HG02610 (cell line): ENCODE results near the gene SPATA6.
"Not testable (repeated sequence)": the region's sequence is repeated elsewhere in the genome, so short reads cannot be mapped to it uniquely, and the experiment has no call there.

Experiments
- ATAC-seq: cut with Tn5 transposase; IDR thresholded peaks from one replicate; pipeline ENCODE4 v1.9.1; 2021; ENCODE audit warnings: mild to moderate bottlenecking, moderate library complexity; ENCODE audit not compliant: unreplicated experiment

Gene SPATA6

DNA sequence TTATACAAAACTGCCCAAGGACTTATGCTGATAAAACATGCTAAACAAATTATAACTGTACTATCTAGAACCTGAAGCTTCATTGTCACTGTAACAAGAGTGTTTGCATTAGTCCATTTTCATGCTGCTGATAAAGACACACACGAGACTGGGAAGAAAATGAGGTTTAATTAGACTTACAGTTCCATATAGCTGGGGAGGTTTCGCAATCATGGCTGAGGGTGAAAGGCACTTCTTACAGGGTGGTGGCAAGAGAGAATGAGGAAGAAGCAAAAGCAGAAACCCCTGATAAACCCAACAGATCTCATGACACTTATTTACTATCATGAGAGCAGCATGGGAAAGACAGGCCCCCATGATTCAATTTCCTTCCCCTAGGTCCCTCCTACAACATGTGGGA lies 100.4 kb downstream of the SPATA6 start:
- no peak for ATAC-seq

DNA sequence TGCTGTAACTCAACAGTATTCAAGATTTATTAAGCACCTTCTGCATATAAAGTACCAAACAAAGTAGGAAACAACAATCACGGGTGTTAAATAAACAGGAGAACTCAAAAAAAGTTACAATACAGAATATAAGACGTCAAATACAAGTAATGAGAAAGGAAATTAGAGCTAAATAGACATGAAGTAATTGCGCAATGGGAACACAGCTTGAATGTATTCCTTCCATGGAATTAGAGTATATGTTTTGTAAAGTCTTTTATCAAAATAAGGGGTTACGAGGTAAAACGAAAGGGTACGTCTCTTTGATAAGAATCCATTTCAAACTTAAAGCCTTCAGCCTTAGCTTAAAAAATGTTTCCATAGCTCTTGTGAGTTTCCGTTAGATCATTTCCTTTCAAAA lies 109.1 kb downstream of the SPATA6 start:
- ATAC-seq: no peak

DNA sequence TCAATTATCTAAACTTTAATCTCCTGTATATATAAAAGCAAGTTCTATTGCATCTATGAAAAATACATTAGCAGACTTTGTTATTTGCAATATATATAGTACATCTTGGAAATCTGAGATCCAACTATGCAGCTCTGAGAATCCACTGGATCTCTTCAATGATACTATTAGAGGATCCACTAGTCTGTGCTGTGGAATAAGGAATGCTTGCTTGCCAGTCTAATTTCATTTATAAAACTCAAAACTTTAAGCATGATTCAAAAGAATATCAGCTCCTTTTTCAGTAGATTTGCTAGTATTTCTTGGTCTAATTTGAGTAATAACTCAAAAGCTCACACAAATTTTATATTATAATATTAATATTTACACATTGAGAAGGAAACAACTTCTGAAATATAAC lies 115.1 kb downstream of the SPATA6 start:
- no peak for ATAC-seq

DNA sequence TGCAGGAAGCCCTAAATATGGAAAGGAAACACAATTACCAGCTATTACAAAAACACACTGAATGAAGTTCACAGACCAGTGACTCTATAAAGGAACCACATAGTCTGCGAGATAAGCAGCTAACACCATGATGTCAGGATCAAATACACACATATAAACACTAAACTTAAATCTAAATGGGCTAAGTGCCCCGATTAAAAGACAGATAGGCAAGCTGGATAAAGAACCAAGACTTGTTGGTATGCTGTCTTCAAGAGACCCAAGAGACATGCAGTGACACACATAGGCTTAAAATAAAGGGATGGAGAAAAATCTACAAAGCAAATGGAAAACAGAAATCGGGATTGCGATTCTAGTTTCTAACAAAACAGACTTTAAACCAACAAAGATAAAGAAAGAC lies 127.6 kb downstream of the SPATA6 start:
- ATAC-seq: no peak

DNA sequence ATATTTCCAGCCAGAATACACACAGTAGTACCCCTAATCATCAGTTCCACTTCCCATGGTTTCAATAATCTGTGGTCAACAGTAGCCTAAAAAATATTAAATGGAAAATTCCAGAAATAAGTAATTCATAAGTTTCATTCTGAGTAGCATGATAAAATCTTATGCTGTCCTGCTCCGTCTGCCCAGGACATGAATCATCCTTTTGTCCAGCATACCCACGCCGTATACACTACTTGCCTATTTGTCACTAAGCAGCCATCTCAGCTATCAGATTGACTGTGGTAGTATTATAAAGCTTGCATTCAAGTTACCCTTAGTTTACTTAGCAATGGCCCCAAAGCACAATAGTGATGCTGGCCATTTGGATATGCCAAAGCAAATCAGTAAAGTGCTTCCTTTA lies 130.8 kb downstream of the SPATA6 start:
- ATAC-seq: no peak

DNA sequence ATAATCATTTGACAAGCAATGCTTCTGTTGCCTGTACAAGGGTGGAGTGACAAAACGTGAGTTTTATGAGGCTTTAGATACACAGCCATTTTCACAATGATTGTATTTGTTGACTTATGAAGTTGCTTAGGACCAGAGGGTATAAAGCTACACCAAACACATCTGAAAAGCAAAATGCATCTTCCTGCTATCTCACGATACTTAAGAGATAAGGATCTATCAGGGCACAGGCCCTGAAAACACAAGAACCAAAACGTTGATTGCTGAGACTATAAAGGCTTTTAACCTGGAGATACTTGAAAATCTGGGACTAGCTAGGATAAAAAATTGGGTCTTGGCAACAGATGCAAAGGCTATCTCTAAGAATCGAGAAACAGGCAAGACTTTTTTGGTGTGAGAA lies 133.7 kb downstream of the SPATA6 start:
- ATAC-seq: no peak

DNA sequence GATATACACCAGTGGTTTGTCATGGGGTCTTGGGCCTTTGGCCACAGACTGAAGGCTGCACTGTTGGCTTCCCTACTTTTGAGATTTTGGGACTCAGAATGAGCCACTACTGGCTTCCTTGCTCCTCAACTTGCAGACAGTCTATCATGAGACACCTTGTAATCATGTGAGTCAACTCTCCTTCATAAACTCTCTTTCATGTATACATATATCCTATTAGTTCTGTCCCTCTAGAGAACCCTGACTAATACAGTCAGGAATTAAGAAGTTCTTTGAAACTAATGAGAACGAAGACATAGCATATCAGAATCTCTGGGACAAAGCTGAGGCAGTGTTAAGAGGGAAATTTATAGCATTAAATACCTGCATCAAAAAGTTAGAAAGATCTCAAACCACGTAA lies 138.7 kb downstream of the SPATA6 start:
- no peak for ATAC-seq

DNA sequence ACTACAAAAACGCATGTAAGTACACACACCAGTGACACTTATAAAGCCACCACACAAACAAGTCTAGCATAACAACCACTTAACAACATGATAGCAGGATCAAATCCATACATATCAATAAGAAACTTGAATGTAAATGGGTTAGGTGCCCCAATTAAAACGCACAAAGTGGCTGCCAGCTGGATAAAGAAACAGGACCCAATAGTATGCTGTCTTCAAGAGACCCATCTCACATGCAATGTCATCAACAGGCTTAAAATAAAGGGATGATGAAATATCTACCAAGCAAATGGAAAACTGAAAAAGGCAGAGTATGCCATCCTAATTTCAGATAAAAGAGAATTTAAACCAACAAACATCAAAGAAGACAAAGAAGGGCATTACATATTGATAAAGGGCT lies 139.9 kb downstream of the SPATA6 start:
- no peak for ATAC-seq

DNA sequence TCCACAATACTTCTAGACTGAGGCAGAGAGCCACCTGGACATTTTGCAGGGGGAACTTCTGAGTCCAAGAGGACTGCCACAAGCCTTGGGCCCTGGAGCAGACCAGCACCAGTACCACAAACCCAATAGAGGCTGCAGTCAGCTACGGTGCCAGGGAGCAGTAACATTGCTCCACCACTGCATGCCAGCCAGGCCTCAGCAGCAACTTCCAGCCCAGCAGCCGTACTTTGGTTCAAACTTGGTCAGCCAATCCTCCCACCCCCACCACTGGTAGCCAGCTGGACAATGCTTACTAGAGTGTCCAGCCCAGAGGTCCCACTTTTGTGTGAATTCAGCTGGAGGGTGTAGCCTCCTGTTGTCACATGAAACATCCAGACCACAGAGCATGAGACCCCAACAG lies 142.1 kb downstream of the SPATA6 start:
- no peak for ATAC-seq

DNA sequence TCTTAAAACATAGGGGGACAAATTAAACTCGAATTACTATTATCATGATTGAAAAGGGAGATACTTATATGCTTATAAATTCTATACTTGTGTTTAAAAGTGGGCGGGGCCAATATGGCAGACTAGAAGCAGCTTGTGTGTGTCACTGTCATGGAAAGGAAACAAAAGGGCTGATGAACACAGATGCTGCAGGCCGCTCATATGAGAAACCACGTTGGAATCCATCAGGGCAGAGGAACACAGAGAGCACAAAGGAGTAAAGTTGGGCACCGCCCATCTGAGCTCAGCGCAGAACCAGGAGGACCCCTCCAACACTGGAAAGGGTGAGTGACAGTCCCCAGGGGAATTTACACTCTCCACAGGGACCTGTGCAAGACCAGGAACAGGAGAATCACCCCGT lies 142.5 kb downstream of the SPATA6 start:
- ATAC-seq: no peak

DNA sequence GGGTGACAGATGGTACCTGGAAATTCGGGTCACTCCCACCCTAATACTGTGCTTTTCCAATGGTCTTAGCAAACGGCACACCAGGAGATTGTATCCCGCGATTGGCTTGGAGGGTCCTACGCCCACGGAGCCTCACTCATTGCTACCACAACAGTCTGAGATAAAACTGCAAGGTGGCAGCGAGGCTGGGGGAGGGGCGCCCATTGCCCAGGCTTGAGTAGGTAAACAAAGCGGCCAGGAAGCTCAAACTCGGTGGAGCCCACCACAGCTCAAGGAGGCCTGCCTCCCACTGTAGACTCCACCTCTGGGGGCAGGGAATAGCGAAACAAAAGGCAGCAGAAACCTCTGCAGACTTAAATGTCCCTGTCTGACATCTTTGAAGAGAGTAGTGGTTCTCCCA lies 160.2 kb downstream of the SPATA6 start:
- not testable (repeated sequence) for ATAC-seq

DNA sequence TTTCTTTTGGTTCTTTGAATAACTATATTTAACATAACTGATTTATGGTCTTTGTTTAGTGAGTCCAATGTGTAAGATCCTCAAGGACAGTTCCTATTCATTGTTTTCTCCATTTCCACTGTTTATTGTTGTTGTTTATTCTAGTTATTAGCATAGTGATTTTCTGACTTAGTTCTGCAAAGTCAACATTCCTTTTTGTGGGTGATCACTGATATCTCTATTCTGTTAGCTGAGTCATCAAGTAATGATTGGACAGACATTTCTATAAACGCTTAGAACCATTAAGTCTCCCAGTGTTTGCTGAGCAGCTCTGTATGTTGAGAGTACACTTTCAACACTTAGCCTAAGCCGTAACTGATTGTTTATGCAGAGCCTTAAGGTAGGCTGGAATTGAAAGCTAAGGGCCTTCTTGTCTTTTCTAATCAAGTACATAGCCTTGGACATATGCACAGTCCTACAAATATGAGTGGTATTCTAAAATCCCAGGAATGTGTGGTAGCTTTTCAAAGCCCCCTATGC lies 162.4 kb downstream of the SPATA6 start:
- no peak for ATAC-seq

DNA sequence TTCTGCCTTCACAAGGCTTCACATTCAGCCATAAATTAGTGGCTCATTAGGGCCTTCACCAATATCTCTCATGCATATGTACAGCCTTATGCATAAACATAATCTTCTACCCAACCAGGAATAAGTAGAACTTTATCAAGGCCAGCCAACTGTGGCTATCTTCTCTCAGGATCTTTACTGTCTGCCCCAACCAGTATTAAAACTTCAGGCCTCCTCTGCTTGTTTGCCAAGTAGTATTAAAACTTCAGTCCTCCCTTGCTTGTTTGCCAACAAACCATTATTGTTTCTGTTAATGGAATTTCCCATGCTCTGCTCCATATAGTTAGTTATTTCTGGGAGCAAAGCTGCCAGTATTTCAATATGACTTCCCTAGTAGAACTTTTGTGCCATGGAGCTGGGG lies 169.4 kb downstream of the SPATA6 start:
- no peak for ATAC-seq

DNA sequence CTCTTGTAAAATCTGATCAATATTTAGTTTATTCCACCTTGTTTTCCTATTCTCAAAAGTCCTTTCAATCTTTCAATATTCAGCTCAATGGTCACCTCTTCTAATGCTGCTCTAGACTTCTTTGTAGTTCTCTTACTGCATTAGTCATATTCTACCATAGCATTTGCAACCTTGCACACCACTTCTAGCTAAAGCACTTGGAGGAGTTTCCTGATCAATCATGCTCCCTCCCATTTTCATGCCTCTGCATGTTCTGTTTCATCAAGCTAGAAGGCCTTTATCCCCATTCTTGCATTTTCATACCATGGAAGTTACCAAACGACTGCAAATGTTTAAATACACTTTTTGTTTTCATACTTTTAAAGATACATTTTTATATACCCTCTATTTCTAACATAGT lies 177.3 kb downstream of the SPATA6 start:
- ATAC-seq: no peak

DNA sequence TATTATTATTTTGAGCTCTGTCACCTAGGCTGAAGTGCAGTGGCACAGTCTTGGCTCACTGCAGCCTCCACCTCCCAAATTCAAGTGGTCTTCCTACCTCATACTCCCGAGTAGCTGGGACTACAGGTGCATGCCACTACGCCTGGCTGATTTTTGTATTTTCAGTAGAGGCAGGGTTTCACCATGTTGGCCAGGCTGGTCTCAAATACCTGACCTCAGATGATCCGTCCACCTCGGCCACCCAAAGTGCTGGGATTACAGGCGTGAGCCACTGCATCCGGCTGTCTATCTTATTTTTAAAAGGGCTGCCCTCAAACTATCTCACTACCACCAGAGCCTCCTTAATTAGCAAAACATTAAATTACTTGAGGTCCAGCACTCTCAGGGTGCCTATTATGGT lies 177.9 kb downstream of the SPATA6 start:
- ATAC-seq: not testable (repeated sequence)

DNA sequence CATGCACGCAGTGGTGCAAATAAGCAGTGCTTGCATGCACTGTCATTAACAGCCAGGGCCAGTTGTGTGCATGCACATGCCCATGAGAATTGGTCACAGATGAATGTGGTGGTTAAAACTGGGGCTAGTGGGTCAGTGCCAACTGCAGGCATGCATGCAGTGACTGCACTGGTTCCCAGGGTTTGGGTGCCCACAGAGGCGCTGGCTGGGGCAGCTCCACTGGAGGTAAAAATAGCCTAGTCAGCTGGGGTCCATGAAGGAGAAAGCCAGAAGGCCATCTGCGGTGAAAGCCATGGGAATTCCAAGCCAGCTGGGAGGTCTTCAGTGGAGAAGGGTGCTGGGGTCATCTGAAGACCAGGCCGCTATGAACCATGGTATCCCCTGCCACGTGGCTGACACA lies 179.3 kb downstream of the SPATA6 start:
- no peak for ATAC-seq

DNA sequence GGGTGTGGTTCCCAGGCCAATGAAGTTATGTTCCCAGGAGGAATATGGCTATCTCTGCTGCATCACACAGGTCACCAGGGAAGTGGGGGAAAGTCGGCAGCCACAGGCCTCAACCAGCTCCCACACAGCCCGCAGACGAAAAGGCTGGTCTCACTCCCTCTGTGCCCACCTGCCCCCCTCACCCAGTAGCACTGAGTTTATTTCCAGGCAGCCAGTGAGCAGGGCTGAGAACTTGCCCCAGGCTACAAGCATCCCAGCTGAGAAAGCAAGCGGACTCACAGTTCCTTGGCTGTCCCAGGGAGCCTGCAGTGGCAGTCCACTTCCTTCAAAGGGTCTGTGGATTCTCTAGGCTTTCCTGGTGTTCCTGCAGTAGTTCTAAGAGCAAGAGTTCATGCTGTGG lies 180.6 kb downstream of the SPATA6 start:
- ATAC-seq: no peak

DNA sequence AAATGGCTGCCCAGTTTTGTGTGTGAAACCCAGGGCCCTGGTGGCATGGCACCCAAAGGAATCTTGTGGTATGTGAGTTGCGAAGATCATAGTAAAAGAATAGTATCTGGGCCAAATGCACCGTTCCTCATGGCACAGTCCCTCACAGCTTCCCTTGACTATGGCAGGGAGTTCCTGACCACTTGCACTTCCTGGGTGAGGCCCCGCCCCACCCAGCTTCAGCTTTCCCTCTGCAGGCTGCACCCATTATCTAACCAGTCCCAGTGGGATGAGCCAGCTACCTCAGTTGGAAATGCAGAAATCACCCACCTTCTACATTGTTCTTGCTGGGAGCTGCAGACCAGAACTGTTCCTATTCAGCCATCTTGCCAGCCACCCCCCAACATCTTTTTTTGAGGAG lies 186.5 kb downstream of the SPATA6 start:
- ATAC-seq: no peak

DNA sequence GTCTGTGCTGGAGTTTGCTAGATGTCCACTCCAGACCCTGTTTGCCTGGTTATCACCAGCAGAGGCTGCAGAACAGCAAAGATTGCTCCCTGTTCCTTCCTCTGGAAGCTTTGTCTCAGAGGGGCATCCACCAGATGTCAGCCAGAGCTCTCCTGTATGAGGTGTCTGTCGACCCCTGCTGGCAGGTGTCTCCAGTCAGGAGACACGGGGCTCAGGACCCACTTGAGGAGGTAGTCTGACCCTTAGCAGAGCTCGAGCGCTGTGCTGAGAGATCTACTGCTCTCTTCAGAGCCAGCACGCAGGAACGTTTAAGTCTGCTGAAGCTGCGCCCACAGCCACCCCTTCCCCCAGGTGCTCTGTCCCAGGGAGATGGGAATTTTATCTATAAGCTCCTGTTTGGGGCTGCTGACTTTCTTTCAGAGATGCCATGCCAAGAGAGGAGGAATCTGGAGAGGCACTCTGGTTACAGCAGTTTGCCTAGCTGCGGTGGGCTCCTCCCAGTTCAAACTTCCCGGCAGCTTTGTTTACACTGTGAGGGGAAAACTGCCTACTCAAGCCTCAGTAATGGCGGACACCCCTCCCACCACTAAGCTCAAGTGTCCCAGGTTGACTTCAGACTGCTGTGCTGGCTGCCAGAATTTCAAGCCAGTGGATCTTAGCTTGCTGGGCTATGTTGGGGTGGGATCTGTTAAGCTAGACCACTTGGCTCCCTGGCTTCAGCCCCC lies 187.1 kb downstream of the SPATA6 start:
- ATAC-seq: not testable (repeated sequence)

DNA sequence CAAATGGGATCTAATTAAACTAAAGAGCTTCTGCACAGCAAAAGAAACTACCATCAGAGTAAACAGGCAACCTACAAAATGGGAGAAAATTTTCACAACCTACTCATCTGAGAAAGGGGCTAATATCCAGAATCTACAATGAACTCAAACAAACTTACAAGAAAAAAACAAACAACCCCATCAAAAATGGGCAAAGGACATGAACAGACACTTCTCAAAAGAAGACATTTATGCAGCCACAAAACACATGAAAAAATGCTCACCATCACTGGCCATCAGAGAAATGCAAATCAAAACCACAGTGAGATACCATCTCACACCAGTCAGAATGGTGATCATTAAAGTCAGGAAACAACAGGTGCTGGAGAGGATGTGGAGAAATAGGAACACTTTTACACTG lies 189.7 kb downstream of the SPATA6 start:
- not testable (repeated sequence) for ATAC-seq

DNA sequence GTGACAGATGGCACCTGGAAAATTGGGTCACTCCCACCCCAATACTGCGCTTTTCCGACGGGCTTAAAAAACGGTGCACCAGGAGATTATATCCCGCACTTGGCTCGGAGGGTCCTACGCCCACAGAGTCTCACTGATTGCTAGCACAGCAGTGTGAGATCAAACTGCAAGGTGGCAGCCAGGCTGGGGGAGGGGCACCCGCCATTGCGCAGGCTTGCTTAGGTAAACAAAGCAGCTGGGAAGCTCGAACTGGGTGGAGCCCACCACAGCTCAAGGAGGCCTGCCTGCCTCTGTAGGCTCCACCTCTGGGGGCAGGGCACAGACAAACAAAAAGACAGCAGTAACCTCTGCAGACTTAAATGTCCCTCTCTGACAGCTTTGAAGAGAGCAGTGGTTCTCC lies 194.6 kb downstream of the SPATA6 start:
- ATAC-seq: not testable (repeated sequence)

DNA sequence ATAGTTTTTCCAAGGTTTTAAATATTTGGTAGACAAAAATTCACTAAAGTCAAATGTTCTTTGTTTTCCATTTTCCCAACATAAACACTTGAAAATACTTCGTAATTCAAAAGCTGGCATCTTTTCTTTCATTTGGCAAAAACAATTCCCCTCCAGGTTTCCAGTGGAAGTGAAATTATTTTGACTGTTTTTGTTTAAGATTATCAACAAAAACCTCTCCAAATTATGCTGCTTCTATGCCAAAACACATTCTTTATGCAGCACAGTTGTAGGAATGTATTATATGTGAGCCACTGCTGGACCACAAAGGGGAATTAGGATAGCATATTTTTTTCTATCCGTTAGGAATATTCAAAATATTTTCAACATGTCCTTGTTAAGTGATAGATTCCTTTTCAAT lies 205.4 kb downstream of the SPATA6 start:
- no peak for ATAC-seq

DNA sequence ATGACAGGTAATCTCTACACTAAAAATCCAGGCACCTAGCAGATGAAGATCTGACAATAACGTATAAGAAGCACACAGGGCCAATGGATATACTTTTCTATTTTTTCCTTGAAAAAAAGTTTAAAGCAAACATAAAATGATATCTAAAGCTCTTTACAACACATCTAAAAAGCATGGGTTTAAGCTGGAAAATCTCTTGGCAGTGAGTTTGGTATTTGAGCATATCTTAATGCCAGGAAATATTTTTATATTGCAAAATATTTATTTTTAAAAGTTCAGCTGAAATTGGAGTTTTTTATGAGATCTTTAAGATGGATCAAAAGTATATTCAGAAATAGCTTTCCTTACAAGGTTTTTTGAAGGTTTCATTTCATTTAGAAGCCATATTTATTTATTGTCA lies 209.0 kb downstream of the SPATA6 start:
- ATAC-seq: no peak
